ENCODE data around the gene INPP5A.

The INPP5A gene

GRCh38 chr10:132710036-132710686 lies 172.6 kb downstream of the INPP5A start:
- no peak for ATAC-seq

- ATAC-seq, result no peak
Observed at GRCh38 chr10:132710746-132711612, 173.4 kb downstream of the INPP5A start.

- ATAC-seq, result no peak
Observed at GRCh38 chr10:132711613-132712121, 174.1 kb downstream of the INPP5A start.

- no peak for ATAC-seq
Observed at GRCh38 chr10:132712291-132712690, 174.7 kb downstream of the INPP5A start.

- ATAC-seq, result no peak
Observed at GRCh38 chr10:132712743-132713142, 175.2 kb downstream of the INPP5A start.

- ATAC-seq, result no peak
Observed at GRCh38 chr10:132713421-132714095, 176.0 kb downstream of the INPP5A start.

DNA sequence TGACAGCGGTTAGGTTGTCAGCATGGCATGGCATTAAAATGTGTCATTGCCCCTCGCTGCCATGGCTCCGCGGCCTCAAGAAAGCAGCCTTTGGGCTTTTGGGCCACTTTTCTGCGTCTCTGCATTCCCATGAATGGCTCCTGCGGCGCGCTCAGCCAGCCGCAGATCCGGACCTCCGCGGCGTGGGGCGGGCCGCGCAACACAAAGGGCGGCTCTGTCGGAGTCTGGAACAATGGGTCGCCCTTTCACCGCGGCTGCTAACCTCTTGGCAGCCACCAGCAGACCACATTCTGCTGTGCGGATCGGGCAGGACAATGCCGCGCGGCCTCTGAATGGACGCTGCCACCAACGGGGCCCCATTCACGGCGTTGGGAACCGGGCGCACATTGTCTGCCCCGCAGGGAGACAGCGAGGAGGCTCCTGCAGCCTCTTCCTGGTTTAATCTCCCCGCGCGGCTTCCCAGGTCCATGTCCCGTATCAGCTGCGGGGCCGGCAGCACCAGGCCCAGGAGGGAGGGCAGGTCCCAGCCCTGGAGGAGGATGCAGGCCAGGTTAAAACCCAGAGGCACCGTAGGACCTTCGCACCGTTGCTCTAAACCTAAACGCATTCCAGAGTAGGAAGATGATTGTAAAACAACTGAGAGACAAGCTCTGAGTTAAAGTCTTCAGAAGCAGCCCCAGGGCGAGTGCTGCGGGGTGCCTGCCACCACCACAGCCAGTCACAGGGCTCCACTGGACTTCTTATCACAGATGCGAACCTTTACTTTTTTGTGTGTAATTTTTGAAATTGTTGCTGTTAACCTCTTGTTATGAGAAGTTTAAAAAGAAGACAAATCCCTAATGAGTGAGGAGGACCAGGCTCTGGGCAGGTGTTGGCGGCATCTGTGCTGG lies 176.8 kb downstream of the INPP5A start:
- ATAC-seq, result no peak

DNA sequence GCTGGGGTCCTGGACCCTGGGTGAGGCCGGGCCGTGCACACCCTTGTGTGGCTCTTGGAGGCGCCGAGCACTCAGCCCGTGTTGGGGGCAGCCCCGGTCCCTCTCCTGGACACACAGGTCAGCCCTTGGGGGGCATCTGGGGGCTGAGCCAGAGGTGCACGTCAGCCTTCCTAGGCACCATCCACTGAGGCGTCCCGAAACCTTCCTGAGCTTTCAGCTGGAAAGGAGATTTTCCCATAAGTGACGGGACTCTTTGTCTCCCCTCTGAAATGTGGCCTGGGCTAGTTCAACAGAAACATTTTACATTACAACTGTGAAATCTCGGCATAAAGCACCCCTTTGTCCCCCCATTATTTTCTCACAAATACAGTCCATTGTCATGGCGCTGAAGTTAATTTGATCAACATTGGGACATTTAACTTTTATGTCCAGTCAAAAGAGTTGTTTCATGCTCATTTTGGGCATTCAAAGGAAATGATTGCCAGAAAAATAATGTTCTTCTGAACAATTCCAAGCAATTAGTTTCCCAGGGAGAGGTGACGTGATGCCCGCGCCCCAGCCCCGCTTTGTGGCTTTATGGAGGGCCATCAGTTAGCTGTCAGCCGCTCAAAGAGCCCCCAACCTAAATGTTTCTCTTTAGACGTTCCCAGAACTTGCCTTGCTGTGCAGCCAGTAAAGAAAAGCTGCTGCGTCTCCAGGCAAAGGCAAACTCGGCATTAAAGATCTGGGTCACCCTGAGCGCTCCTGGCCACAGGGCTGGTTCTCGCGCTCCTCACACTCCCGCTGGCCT lies 177.6 kb downstream of the INPP5A start:
- ATAC-seq, result no peak

- ATAC-seq, result no peak
Observed at GRCh38 chr10:132715776-132716680, 178.4 kb downstream of the INPP5A start.

GRCh38 chr10:132716691-132717490 lies 179.3 kb downstream of the INPP5A start:
- ATAC-seq, result no peak

- ATAC-seq, result no peak
Observed at GRCh38 chr10:132721725-132722124, 184.1 kb downstream of the INPP5A start.

DNA sequence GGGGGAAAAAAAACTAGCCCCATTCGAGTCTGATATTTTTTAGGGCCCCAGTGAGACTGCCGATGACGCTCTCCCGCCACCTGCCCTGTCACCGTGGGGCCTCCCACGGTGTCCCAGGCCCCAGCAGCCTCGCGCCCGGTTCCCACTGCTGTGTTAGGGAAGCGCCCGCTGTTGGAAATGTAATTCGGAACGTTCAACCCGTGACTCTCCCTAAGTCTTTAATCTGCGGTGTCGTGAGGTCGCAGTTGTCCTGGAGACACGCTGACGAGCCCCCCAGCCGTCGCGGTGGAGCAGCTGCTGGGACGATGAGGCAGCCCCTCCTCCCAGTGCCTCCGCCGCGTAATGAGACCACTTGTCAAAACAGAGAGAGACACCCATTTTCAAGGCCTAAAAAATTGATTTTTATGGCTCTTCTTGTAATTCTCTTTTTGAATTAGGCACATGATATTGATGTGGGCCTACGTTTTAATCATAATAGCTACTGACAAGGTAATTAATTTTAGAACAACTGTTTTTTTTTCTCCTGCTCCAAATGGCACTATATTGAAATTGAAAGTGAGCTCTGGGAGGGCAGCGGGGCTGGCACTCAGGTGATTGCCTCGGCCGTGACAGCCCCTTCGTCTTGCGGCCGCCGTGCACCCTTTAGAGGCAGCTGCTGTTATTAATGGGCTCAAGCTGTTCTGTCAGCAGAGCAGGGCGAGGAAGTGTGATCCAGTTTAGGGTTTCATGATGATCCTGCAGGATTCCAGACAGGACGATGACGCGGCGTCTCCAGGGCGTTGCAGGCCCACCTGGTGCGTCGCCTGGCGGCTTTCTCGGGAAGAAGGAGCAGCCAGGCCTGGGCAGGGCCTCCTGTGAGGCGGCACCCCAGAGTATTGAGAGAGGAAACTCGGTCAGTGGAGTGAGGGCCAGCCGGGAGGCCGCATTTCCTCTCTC lies 185.1 kb downstream of the INPP5A start:
- no peak for ATAC-seq

GRCh38 chr10:132723330-132723970 lies 185.9 kb downstream of the INPP5A start:
- no peak for ATAC-seq

GRCh38 chr10:132724446-132724845 lies 186.9 kb downstream of the INPP5A start:
- no peak for ATAC-seq

DNA sequence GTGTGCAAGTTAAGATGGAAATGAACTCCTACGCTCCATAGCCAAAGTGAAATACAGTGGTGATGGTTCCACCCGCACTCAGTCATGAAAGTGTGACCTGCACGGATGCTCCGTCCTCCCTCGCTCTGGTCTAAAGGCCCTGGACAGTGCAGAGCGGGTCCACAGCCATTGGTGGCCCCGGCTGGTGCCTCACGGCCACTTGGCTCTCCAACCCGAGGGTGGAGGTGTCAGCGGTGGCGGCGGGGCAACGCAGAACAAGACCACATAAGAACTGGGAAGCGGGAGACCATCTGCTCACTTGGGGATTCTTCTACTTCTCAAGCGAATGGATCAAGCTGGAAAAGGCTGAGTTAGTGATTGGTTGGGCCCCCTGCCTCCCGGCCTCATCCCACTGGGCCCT lies 187.6 kb downstream of the INPP5A start:
- ATAC-seq, result no peak

DNA sequence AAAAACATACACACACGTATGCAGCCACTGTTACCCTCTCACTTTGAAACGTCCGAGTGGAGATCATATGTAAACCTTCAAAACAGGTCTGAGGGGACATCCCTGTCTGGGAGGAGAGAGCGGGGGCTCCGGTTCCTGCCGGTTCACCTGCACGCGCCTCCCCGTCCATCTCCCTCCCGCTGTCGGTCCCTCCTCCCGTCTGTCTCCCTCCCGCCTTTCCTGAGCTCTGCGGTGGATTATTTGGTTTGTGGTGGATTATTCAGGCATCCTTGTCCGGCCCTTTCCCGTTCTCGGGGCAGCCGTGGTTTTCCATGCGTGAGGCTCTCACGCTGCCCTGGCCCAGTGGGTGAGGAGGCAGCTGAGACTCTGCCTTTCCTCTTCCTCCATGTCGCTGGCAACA lies 188.6 kb downstream of the INPP5A start:
- no peak for ATAC-seq

- ATAC-seq, result no peak
Observed at GRCh38 chr10:132726951-132727350, 189.4 kb downstream of the INPP5A start.

GRCh38 chr10:132727411-132727810 lies 189.8 kb downstream of the INPP5A start:
- ATAC-seq, result no peak
